Measurements from ENCODE around the gene CD2.

GRCh38 chr1:116755681-116756080, 1.5 kb downstream of the CD2 start:
- TF ChIP-seq CTCF (IDR thresholded peaks at IDR 0.05) (no peak), POLR2A (IDR thresholded peaks at IDR 0.05) (no peak)

Measured in thyroid gland (tissue), 4 donors.